ENCODE measurements around the gene NGF.

NGF gene

DNA sequence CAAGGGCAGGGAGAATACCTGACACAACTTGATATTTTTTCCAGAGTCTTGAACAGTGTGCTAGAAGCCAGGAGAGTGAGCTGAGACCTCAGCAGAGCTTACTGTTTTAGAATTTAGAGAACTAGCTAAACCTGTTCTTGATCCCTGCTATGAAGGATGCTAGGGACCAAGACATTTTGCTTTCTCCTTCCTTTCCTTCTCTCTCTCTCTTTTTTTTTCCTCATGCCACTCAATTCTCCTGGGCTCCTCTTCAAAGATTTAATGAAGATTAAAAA is 99.0 kb downstream of the NGF start:
- no peak for DNase-seq

GRCh38 chr1:115238336-115239147 is 99.5 kb downstream of the NGF start:
- DNase-seq, result no peak

DNA sequence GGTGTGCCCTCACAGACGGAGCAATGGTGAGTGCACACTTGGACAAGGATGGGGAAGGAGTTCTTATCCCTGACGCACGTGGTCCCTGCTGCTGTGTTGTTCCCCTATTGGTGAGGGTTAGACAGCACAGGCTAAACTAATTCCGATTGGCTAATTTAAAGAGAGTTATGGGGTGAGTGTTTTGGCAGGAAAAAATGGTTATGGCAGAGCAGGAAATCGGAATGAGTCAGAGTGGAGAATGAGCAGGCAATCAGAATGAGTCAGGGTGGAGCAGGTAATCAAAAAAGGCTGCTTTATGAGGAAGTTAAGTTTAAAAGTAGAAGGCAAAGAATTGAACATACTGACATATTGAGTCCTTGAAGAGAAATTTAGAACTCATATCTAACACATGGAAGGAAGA is 100.5 kb downstream of the NGF start:
- no peak for DNase-seq

GRCh38 chr1:115237023-115237422 is 101.0 kb downstream of the NGF start:
- DNase-seq, result no peak

Data from hypothalamus (tissue), 51 donors.